GM21423 (cell line): ENCODE results near the gene MBNL2.
A peak's percentile ranks its signal among the peaks of the same experiment; 100 is the strongest.

Experiments
- ATAC-seq: cut with Tn5 transposase; IDR thresholded peaks from one replicate; pipeline ENCODE4 v1.9.1; 2021; ENCODE audit warnings: mild to moderate bottlenecking, moderate library complexity; ENCODE audit not compliant: unreplicated experiment

Gene MBNL2

DNA sequence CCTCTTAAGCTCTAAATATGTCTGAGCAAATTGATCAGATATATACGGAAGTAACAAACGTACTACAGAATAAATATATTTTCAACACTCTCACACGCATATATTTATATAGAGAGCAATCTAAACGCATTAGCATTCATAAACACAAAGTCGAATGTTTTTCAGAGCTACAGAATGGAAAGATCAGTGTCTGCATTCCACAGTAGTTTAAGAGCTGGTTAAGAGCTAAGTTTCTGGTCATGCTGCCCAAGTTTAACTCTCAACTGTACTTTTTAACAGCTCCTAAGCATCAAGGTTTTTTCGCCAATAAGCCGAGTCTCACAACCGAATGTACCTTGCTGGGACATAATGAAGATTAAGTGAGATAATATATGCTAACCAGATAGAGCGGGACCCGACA is 175.1 kb downstream of the MBNL2 start:
- no peak for ATAC-seq

DNA sequence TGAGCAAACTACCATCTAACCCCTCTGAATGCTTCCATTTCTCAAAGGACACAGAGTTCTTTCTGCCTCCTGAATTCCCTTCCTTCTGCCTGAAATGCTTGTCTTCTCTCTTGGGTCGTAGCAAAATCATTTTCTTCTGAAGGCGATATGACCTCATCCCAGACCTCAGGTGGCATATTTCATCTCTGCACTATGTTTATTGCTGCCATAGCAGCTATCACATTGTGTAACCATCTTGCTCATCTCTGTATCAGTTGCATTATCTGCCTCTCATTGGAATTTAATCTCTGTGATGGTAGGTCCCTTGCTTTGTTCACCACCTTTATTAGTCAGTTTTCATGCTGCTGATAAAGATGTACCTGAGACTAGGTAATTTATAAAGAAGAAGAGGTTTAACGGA is 179.3 kb downstream of the MBNL2 start:
- no peak for ATAC-seq

DNA sequence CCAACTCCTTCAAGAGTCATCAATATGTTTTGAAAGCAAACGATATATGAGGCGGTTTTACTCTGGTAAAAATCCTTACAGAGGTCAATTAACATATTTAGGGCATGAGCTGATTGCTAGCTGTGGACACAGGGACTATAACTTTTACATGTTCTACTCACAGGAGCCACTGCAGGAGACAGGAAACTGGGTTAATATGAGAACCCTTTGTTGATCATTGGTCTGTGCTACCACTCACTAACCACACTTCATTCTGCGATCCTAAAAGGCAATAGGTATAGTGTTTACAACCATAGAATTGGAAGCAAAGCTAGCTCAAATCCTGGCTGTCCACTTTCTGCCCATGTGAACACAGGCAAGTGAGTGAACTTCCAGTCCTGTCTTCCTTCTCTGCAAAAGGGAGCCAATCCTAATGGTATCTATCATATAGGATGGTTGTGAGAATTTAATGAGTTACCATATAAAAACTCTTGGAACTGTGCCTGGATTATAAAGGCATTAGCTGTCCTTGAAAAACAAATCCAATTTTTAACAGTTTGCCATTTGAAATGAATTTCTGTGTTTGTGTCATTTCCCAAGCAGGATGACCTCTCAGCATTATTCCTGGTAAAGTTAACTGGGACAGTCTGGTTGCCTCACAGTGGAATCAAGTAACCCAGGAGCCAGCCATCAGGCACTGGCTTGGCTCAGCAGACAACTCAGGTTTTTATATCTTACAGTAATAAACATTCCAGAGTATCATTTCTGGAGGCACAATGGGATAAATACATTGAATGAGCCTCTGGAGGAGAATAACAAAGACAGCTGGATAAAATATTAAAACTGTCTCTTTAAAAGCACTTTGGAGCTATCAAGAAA is 182.0 kb downstream of the MBNL2 start:
- peak; percentile 76 for ATAC-seq

DNA sequence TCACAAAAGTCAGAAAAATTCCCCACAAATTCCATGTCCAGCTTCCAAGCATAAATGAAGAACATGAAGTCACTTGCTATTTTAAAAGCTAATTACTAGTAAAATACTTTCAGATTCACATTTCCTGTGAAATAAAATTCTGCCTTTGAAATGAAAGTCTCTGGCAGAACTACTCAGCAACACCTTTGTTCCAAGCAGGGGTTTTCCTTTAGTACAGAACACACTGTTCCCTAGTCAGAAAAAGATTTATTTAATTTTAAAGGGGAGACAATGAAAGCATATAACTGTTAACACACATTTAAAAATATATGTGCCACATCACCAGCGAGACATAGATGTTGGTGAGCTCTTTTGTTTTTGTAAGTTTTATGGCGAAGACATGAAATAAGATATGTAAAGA is 185.4 kb downstream of the MBNL2 start:
- no peak for ATAC-seq

DNA sequence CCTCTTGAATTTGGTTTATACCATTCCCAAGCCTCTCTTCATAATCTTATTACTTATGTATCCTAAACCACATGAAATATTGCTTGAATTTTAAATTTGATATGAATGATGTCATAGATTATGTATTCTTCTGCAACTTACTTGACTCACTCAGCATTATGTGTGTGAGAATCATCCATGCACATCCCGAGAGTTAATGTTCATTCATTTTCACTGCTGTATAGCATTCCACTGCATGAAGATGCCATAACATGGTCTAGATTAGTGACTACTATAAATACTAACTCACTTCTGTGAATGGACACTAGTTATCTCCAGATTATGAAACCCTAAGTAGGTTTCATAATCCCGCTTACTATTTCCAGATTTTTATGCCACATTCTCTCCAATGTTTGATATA is 186.8 kb downstream of the MBNL2 start:
- ATAC-seq, result no peak

DNA sequence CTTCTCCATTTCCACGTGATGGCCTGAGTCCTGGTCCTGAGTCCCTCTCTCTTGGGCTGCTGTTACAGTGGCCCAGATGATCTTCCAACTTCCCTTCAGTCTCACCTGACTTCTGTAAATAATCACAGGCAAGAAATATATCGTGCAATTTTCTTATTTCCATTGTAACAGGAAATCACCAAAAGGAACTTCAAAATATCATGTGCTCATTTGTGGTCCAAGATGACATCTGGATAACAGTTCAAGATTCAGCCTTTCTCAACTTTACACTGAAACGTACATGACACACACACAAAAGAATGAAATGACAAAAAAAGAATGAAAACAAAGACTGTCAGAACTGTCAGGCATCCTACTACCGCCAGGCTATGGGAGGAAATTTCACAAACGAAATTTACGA is 189.9 kb downstream of the MBNL2 start:
- no peak for ATAC-seq

DNA sequence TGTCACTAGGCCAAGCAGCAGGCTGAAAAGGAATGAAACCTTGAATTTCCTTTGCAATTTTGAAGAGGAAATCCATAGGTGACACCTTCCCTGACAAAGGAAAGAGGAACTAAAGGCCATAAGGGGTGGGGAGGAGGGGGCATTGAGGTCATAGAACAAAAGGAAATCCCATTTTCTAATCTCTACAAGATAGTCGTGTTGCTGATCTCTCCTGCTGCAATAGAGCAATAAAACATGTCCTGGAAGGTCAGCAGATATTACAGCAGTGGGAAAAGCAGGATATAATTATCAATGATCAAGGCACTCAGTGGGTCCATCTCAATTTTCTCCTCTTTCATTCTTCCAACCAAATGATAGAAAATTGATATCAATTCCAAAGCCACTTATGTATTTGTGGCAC is 191.6 kb downstream of the MBNL2 start:
- ATAC-seq, result no peak

DNA sequence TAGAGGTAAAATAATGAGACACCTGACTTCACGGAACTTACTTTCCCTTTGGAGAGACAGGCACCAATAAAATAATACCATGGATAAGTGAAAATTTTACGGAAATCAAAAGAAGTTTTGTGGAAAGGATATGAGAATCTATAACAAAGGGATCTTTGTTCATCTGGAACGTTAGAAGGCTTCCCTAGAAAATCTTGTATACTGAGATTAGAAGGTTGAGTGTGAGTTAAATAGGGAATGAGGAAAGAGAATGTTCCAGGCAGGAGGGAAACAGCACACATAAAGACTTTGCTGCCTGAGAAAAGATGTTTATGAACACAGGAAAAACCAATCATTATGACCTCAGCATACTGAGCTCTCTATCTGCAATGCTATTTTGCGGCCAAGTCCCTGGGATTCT is 192.3 kb downstream of the MBNL2 start:
- no peak for ATAC-seq

DNA sequence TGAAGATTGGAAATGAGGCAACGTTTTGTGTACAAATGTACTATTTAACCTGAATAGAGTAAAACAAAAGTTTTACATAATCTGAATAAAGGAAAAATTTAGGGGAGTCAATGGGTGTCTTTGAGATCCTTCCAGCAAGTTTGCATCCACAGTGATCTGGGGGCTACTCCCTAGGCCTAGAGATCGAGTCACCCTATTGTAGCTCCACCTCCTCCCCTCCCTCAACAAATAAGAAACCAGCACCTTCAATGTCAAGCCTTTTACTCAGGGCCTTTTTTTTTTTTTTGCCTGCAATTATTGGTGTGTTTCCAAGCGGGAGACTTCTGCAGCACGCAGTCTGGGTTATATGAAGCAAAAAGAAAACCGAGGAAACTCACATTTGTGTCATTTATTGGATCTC is 195.6 kb downstream of the MBNL2 start:
- ATAC-seq, result no peak

DNA sequence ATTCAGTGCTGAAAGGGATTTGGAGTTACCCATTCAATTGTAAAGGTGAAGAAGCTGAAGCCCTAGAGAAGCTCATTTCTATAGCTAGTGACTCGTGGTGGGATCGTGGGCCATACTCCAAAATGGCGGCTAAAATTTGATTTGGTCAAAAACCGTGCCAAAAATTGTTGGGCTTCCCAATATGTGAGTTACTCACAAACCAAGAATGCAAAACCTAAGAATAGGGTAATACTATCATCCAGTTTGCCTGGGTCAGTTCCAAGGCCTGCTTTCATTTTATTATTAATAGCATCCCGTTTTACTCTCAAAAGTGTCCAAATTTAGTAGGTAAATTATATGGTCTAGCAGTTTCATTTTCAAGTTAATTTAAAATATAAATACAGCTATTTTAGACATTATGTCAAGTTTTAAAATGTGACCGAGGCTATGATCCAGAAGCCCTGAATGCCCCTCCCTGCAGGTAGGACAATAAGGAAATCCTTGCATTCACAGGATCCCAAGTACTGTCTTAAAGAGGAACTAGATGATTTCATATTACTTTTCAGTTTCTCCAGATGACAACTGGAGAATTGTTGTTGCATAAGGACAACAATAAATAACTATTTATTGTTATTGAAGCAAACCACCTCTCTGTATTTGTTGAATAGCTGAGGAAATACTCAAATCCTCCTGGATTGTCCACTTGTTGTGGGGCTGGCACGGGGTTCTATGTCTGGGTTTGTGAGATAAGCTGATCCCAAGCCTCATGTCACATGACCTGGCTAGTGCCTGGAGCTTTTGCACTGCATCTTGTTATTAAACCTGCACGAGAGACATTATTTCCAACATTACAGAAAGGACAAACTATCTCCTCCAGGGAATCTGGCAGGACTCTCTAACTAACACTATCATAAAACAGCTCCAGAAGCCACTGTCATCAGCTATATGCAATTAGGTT is 200.3 kb downstream of the MBNL2 start:
- no peak for ATAC-seq

DNA sequence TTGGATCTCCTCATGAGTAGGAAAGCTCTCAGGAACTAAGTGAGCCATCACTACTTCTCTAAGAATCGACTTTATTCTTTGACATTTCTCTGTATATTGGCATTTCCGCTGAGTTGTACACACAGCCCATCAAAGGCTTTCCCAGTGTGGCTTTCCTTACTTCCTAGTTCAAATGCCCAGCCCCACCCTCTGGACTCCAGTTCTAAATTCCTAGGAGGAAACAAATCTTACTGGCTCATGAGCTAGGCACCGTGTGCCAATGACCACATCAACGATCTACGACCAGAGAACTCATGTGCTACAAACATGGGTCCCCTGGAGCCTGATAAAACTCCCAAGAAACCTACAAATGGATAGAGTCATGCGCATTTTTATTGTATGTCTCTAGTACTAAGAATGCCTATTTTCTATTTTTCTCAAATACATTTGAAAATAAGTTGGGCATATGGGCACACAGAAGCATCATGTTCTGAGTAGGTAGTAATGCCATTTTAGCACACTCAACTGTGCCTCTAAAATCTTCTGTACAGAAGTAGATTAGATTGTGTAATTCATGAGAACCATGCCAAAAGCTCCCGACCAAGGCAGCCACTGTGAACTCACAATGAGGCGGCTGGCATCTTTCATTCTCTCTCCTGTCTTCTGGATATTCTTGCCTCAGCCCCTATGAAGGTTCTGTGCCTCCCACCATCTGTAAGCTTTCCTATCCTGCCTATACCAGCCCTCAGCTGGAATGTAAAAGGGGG is 201.3 kb downstream of the MBNL2 start:
- ATAC-seq, result no peak

DNA sequence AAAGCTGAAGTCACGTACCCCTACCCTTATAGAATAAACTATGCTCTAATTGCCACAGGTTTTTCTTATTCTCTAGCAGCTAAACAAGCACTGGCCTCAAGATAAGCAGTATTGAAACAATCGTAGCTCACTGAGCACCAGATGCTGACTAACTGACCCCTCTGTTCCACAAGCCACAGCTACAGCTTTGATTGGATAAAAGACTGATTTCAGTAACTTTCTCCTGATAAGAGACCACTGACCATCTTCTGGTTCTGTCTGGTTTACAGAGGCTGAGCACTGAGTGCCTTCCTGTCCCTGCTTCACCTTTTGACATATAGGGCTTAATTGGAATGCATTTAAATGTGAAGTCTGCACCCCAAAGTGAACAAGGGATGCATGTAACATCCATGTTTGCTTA is 203.5 kb downstream of the MBNL2 start:
- ATAC-seq, result no peak

DNA sequence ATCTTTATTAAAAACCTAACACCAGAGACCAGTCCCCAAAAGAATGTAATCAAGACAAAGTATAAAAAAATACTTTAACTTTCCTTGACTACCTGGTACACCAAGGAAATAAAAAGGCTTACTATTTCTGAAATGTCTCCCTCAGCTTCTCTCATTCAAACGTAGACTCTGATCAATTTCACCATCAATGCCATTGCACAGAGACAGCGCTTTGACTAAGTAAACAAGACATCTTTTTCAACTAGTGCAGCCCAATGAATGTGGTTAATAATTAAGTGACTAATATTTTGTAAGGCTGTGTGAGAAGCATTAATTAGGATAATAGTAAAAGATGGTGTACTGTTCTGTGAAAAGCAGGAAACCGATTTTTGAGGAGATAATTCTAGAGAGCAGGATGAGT is 204.6 kb downstream of the MBNL2 start:
- ATAC-seq, result no peak

DNA sequence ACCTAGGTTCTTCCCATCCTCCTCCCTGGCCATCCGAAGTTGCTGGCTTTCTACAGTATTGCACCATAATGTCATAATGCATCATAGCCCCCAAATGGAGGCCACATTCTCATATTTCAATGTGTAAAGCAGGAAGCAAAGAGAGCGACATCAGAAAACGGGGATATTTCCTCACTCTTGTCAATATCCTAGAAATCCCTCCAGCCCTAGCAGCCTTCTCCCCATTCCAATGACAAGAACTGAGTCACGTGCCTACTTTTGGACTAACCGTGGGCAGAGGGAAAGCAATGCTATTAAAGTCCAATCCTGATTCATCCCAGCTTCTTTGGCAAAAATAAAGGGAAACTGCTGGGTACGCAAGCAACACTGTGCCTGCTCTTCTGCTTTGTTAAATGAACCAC is 207.5 kb downstream of the MBNL2 start:
- no peak for ATAC-seq

DNA sequence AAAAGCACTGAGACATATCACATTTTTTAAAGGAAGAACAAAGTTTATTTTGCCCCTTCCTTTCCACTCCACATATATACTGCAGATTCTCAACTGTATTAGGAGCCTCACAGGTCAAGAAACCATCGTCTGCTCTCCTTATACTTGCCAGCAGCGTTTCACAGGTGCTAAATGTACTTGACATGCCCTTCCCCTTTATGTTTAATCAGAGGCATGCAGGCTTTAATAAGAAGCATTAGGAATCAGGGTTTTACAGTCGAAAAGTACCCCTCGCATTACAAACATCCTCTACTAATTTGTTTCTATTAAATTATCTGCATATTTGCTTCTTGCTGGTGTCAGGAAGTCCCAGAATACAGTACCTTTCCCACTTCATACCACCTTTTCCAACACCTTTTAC is 208.2 kb downstream of the MBNL2 start:
- no peak for ATAC-seq

DNA sequence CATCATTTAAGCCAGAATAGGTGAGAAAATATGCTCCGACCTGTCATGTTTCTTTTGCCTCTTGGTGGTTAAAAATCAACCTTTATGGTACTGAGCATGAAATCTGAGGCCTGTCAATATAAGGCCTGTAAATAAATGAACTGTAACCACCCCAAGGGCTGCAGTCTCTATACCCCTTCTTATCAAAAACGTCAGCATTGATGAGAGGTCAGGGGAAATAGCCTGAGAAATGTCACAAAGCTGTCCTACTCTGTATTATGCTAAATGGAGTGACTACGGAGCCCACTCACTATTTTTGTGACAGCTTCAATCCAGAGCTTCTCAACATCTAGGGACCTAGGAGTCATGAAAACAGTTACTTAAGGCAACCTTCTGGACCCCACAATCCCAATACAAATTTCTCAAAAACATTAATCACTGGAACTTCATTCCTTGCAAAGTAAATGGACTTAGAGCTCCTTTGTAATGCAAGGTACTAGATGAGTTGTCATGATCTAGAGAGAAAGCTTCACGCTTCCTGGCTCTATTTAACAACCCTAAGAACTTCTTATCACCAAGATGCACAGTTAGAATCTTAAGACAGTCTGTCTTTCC is 209.1 kb downstream of the MBNL2 start:
- no peak for ATAC-seq

DNA sequence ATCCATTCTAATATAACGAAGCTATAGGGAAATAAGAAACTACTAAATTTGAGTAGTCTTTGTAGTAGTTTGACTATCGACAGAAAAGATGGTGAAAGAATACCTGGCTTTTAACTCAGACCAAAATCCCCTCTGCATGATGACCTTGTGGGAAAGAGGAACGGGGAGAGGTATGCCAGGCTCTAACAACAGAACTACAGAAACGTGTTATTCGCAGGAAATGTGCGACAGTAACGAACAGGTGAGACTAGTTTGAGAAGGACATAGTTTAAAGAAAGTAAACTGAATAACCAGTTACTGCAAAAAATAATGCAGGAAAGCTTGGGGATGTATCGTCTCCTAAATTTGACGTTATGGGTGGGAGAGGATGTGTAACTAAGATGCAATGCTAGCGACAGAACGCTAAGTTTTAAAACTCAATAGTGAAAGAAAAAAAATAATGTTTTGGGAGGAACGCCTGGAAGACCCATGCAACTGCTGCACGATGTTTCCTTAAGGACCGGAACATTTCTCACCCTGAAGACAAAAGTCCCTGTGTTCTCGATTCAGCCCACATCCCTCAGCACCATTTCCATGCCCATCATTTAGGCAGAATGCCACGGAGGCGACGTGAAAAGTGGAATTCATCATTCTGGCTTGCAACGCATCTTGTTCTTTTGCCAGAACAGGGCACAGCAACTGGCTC is 210.2 kb downstream of the MBNL2 start:
- no peak for ATAC-seq

DNA sequence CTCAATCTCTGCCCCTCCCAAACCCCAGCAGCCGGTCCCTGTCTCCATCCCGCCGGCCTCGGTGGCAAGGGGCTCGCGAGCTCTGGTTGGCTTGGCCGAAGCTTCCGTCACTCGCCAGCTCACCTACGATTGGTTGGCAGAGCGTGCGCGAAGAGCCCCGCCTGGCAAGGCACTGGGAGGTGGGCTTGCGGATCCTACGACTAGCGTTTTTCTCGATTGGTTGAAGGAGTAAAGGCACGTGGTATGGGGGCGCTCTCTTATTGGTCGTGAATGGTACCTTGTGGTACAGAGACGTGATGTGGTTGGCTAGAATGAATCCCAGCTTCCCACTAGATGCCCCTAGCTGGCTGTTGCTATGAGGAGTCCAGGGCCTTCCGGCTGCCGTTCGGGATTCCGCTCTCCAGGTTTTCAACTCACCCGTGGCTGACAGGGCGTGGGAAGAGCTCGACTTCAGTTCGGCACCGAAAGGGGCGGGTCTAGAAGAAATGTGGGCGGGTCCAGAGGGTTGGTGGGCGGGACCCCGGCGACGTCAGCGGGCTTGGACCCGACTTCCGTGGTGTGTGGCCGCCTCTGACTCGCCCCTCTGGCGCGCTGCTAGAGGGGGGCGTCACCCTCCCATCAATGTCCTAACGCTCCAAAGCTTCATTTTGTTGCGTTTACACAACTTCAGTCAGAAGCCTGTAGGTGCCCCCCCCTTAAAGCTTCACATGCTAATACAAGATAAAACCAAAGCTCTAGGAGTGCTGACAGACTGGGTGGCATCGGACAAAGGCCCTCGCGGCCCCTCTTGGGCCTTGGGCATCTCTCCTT is 211.0 kb downstream of the MBNL2 start:
- peak; percentile 73 for ATAC-seq

DNA sequence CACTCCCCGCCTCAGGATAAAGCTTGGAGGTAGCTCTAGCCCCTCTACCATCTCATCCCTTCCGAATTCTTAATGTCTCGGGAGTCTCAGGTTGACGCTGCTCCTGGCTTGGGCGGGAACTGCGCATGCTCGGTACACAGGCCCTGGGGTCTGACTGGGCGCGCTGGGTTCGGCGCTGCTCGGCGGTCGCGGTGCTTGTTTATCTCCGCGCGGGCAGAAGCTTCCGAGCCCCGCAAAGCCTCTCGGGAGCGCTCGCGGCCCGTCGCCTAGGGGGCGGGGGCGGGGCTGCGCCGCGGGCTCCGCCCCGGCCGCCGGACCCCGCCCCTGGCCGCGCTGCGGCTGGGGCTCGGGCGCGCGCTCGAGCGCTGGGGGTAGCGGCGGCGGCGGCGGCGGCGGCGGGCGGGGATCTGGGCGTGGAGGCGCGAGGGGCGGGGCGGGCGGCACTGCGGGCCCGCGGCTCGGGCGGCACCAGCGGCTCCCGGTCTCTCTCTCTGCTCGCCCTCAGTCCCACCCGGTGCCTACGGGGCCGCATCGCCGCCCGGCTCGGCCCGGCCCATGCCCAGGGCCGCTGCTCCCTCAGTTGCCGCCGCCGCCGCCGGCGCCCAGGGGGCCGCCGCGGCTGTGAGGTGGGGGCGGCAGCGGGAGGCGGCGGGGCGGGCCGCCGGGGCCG is 211.7 kb downstream of the MBNL2 start, which contains the start of gene RAP2A:
RAP2A (plus strand) TSS at position 443 of the 670 bp plus-strand sequence. CDS start 302 bp downstream, outside the sequence.
- ATAC-seq, result peak; percentile 44
